Fibroblast of lung (primary cell): ENCODE data around the gene MMP15. TPM values are rescaled to one million over a fixed set of nuclear protein-coding genes. Genes with fewer than 3 reads are reported as not detected.

Experiments used
- DNase-seq, 2 donors: peaks; one replicate each; pipeline versions ENCODE4 v3.0.0 to v3.0.0-alpha.2; 2010; ENCODE audit warnings: low read depth in 2 of 2
- H2AFZ ChIP-seq: 2 replicates; pipeline ENCODE4 v1.5.1; 2012; ENCODE audit warnings: low read length, control low read depth, inconsistent platforms
- H3K27ac ChIP-seq: 2 replicates; pipeline ENCODE4 v1.5.1; 2011; ENCODE audit warnings: low read length, control low read depth; ENCODE audit not compliant: insufficient read depth
- H3K27me3 ChIP-seq: 2 replicates; pipeline ENCODE4 v1.5.1; 2011; ENCODE audit warnings: mild to moderate bottlenecking, low read length; ENCODE audit not compliant: control insufficient read depth, insufficient read depth
- H3K36me3 ChIP-seq: 2 replicates; pipeline ENCODE4 v1.5.1; 2011; ENCODE audit warnings: low read length; ENCODE audit not compliant: control insufficient read depth, insufficient read depth
- H3K4me1 ChIP-seq: 2 replicates; pipeline ENCODE4 v1.5.1; 2011; ENCODE audit warnings: low read length; ENCODE audit not compliant: control insufficient read depth, insufficient read depth; ENCODE audit errors: extremely low read depth
- H3K4me2 ChIP-seq: 2 replicates; pipeline ENCODE4 v1.5.1; 2011; ENCODE audit warnings: low read length, control low read depth; ENCODE audit not compliant: insufficient read depth; ENCODE audit errors: extremely low read depth
- H3K4me3 ChIP-seq, 4 experiments: fragments of 200-600 bp in 1 of 4; sonication (generic) in 1 of 4; replicated peaks in 1 of 4; 2 replicates each; pipeline ENCODE4 v1.5.1; 2011 to 2016; ENCODE audit warnings: low read length in 4 of 4, low read depth in 3 of 4, mild to moderate bottlenecking in 3 of 4, control low read depth in 2 of 4, inconsistent platforms in 1 of 4, mixed read lengths in 1 of 4; ENCODE audit not compliant: insufficient read depth in 1 of 4; ENCODE audit errors: control extremely low read depth in 1 of 4
- H3K79me2 ChIP-seq: 2 replicates; pipeline ENCODE4 v1.5.1; 2012; ENCODE audit warnings: mild to moderate bottlenecking, low read length, inconsistent platforms; ENCODE audit not compliant: control insufficient read depth, insufficient read depth
- H3K9ac ChIP-seq: 2 replicates; pipeline ENCODE4 v1.5.1; 2011; ENCODE audit warnings: mild to moderate bottlenecking, low read length, control low read depth; ENCODE audit not compliant: insufficient read depth
- H3K9me3 ChIP-seq: 2 replicates; pipeline ENCODE4 v1.5.1; 2012; ENCODE audit warnings: low read depth, low read length; ENCODE audit not compliant: control insufficient read depth, insufficient read depth
- H4K20me1 ChIP-seq: 2 replicates; pipeline ENCODE4 v1.5.1; 2011; ENCODE audit warnings: low read length; ENCODE audit not compliant: control insufficient read depth, insufficient read depth; ENCODE audit errors: extremely low read depth
- CTCF ChIP-seq, 2 donors: IDR thresholded peaks in 1 of 2; conservative IDR thresholded peaks in 1 of 2; 1 replicate in 1 of 2; 2 replicates in 1 of 2; pipeline ENCODE4 v1.5.1; 2011 to 2012; ENCODE audit warnings: low read length in 2 of 2, control low read depth in 1 of 2, inconsistent platforms in 1 of 2, low read depth in 1 of 2, mild to moderate bottlenecking in 1 of 2
- EZH2 ChIP-seq: IDR thresholded peaks from 2 replicates; pipeline ENCODE4 v1.5.1; 2012; ENCODE audit warnings: low read length, control low read depth, mild to moderate bottlenecking; ENCODE audit errors: missing control alignments
- polyA plus RNA-seq, 2 donors: library from polyadenylated mRNA; depleted of rRNA in 1 of 2; stranded (reverse) in 1 of 2; unstranded in 1 of 2; fragments of >200 nt; gene quantifications; 2 replicates each; pipeline ENCODE4 v1.2.1, GENCODE V29; 2011 to 2012; ENCODE audit warnings: missing spikeins in 1 of 2
- total RNA-seq: library from RNA; depleted of rRNA; stranded (reverse); fragments of >200 nt; gene quantifications from 2 replicates; pipeline ENCODE4 v1.2.1, GENCODE V29; 2014

Gene MMP15
- total and polyA plus RNA-seq, 2 donors (not counting 1 experiment from before 2014, with no cell fraction given), result 0.74 to 6.4 TPM

- no peak for TF ChIP-seq EZH2
- TF ChIP-seq CTCF (conservative IDR thresholded peaks at IDR 0.05 in 1 of 2, IDR thresholded peaks at IDR 0.05 in 1 of 2; ENCODE audit: low read depth in 1 of 2, low read length in 2 of 2), result no peak
- DNase-seq, result no peak
Measured at GRCh38 chr16:57996406-57997175, 29.0 kb upstream of the MMP15 start.

GRCh38 chr16:57997176-57997527, 28.4 kb upstream of the MMP15 start:
- TF ChIP-seq CTCF (conservative IDR thresholded peaks at IDR 0.05 in 1 of 2, IDR thresholded peaks at IDR 0.05 in 1 of 2; ENCODE audit: low read depth in 1 of 2, low read length in 2 of 2) (no peak), EZH2 (no peak)
- Histone ChIP-seq H3K4me3 (no peak overlapping the region), H4K20me1 (no peaks in the 10 kb centered on the region), H3K4me2 (no peak overlapping the region), H3K9me3 (no peaks in the 10 kb centered on the region), H3K36me3 (peaks cover 16% of the 10 kb centered on the region), H2AFZ (no peak overlapping the region), H3K27me3 (no peaks in the 10 kb centered on the region), H3K9ac (no peak overlapping the region), H3K4me1 (peaks cover 2% of the 10 kb centered on the region), H3K79me2 (peaks cover 3% of the 10 kb centered on the region), H3K27ac (no peak overlapping the region)
- DNase-seq, result no peak

More at GRCh38 chr16:57996406-57997175, 29.0 kb upstream of the MMP15 start:
- no peak overlapping the region for H3K4me2 ChIP-seq
- no peaks in the 10 kb centered on the region for H3K9me3 ChIP-seq
- peaks cover 3% of the 10 kb centered on the region for H3K79me2 ChIP-seq
- H3K27ac ChIP-seq, result no peak overlapping the region
- H3K4me3 ChIP-seq, result no peak overlapping the region
- no peaks in the 10 kb centered on the region for H4K20me1 ChIP-seq
- H3K27me3 ChIP-seq, result no peaks in the 10 kb centered on the region
- no peak overlapping the region for H3K9ac ChIP-seq
- H3K36me3 ChIP-seq, result peaks cover 16% of the 10 kb centered on the region
- H3K4me1 ChIP-seq, result peaks cover 2% of the 10 kb centered on the region
- H2AFZ ChIP-seq, result no peak overlapping the region

DNA sequence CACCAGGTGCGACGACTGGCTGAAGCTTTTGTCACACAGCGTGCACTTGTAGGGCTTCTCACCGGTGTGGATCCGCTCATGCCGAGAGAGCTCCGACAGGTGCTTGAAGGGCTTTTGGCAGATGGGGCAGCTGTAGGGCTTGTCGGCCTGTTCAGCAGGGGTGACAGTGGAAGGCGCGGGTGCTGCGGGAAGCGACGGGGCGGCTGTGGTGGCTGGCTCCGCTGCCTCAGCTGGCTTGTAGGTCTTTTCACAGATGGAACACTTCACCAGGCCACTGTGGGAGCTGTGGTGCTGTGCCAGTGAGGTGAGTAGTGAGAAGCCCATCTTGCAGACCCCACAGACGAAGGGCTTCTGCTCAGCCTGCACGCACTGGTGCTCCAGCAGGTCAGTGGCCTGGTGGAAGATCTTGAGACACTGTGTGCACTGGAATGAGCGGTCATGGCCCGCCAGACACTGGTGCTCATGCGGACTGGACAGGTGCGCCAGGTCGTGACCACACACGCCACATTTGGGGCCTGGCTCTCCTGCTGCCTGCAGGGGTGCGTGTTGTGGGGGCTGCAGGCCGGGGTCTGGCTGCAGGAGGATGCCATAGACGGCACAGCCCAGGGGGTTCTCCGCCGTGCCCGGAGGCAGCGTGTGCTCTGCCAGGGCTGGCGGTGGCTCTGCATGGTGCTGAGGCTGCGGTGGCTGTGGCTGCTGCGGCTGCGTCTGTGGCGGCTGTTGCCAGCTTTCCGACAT, 27.9 kb upstream of the MMP15 start:
- no peaks in the 10 kb centered on the region for H4K20me1 ChIP-seq

More for the DNA sequence above, 27.9 kb upstream of the MMP15 start:
- Histone ChIP-seq H3K4me1 (peaks cover 2% of the 10 kb centered on the region), H3K36me3 (peaks cover 16% of the 10 kb centered on the region), H2AFZ (no peak overlapping the region), H3K27me3 (no peaks in the 10 kb centered on the region), H3K9ac (no peak overlapping the region), H3K4me2 (no peak overlapping the region), H3K4me3 (no peak overlapping the region), H3K9me3 (no peaks in the 10 kb centered on the region), H3K27ac (no peak overlapping the region), H3K79me2 (peaks cover 3% of the 10 kb centered on the region)
- TF ChIP-seq EZH2, result no peak
- no peak for TF ChIP-seq CTCF (conservative IDR thresholded peaks at IDR 0.05 in 1 of 2, IDR thresholded peaks at IDR 0.05 in 1 of 2; ENCODE audit: low read depth in 1 of 2, low read length in 2 of 2)
- DNase-seq, result no peak
